Putamen (tissue), 1 donor: ENCODE measurements around the gene SLC25A13.

Source experiments
- DNase-seq: peaks from one replicate; pipeline ENCODE4 v3.0.0-alpha.2; 2016; ENCODE audit warnings: low spot score

The SLC25A13 gene

DNA sequence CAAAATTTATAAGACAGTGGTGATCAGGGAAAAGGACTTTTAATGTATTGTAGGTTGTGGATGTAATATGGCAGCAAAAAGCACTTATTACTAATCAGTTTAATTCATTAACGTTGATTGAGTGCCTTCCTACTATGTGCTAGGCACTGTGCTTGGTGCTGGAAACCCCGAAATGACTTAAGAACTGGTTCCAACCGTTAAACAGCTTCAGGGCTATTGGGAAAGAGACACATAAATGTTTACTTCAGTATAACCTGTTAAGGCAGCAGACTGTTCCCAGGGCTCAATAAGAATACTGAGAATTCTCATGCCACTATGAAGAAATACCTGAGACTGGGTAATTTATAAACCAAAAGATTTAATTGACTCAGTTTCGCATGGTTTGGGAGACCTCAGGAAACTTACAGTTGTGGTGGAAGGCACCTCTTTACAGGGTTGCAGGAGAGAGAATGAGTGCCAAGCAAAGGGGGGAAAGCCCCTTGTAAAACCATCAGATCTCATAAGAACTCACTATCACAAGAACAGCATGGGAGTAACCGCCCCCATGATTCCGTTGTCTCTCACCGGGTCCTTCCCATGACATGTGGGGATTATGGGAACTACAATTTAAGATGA is 1.1 kb upstream of the SLC25A13 start:
- no peak for DNase-seq

- no peak for DNase-seq
These were observed 436 bp upstream of the SLC25A13 start for GRCh38 chr7:96322373-96322695.

DNA sequence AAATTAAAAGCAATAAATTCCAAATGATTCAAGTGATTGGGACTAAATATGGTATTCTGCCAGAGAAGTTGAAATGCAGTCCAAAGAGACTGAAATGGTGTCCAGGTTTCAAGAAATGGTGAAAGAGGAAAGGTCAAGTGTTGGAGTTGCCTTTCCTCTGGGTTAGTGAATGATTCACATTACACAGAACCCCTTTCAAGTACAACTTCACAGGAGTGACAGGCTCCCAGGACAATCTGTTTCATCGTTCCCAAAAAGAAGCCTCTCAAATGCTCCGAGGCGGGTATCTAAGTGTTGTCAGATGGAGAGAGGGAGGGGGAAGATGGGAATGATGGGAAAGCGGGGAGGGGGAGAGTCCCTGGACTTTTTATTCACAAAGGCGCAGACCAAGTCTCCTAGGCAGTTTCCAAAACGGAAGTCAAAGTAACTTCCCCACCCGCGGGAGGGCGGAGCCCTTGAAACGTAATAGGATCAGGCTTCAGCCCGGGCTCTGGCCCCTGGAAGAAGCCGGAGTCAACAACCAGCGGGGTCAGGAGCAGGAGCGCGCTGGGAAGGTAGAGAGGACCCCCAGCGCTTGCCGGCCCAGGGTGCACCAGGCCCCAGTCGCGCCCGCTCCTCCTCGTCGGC is 754 bp downstream of the SLC25A13 start:
- peak; percentile 91 for DNase-seq

- DNase-seq = no peak
These were observed 1.5 kb downstream of the SLC25A13 start for GRCh38 chr7:96320442-96320841.

- no peak for DNase-seq
These were observed 2.5 kb downstream of the SLC25A13 start for GRCh38 chr7:96319439-96319838.

GRCh38 chr7:96316949-96317348 is 4.9 kb downstream of the SLC25A13 start:
- no peak for DNase-seq

- no peak for DNase-seq
These were observed 6.8 kb downstream of the SLC25A13 start for GRCh38 chr7:96315125-96315512.

- DNase-seq = no peak
These were observed 7.3 kb downstream of the SLC25A13 start for GRCh38 chr7:96314402-96315124.

GRCh38 chr7:96313940-96314339 is 8.0 kb downstream of the SLC25A13 start:
- no peak for DNase-seq

DNA sequence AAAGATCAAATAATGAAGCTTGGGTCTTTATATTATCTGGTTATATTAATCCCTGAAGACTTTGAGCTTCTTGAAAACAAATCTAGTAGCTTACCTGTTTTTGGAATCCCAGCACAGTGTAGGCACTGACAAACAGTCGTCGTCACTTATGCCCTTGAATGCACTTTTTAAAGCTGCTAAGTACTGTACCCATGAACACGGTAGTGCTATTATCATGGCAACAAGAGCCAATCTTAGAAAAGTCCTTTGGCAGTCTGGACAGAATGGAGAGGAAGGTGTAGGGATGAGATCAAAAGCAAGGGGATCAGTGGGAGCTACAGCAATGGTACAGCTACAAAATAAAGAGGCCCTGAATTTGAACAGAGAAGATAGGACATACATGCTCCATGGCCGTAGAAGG is 9.4 kb downstream of the SLC25A13 start:
- DNase-seq = no peak

GRCh38 chr7:96311967-96312366 is 9.9 kb downstream of the SLC25A13 start:
- peak; percentile 72 for DNase-seq

DNA sequence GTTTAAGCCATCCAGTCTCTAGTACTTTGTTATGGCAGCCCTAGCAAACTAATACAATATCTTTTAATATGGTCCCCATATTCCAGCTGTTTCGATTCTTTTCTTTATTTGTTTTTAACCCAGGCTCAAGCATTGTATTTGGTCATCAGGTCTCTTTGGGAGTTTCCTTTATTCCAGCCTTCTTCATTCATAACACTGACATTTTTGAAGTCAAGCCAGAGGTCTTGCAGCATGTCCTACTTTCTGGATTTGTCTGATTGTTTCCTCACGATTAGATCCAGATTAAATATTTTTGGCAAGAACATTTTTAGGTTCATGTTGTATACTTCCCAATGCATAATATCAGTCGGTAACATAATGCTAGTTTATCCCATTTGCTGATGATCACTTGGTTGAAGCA is 11.8 kb downstream of the SLC25A13 start:
- DNase-seq = no peak

- no peak for DNase-seq
These were observed 13.0 kb downstream of the SLC25A13 start for GRCh38 chr7:96308950-96309263.

- no peak for DNase-seq
These were observed 13.5 kb downstream of the SLC25A13 start for GRCh38 chr7:96308253-96308949.

DNA sequence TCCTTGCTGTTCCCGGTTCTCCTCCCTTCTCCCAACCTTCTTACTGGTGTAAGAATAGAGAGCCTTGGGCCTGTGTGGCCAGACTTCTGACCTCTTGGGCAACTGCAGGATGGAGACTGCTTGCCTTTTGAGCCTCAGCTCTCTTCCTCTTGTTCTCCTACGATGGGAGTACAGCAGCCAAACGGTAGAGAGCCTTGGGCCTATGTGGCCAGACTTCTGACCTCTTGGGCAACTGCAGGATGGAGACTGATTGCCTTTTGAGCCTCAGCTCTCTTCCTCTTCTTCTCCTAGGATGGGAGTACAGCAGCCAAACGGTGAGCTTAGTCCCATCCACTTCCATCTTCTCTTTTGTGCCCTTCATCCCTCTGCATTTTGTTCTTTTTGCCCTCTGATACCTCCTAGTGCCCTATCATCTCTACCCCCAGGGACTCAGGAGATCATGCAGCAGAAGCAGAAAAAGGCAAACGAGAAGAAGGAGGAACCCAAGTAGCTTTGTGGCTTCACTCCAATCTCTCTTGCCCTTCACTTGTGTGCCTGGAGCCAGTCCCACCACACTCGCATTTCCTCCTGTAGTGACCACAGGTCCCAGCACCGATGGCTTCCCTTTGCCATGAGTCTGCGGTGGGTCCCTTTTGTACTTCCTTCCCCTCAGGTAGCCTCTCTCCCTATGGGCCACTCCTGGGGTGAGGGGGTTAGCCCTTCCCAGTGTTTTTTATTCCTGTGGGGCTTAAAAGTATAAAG is 15.3 kb downstream of the SLC25A13 start:
- no peak for DNase-seq

GRCh38 chr7:96305915-96306314 is 16.0 kb downstream of the SLC25A13 start:
- no peak for DNase-seq

GRCh38 chr7:96304573-96304972 is 17.3 kb downstream of the SLC25A13 start:
- DNase-seq = no peak

GRCh38 chr7:96303686-96304443 is 18.0 kb downstream of the SLC25A13 start:
- no peak for DNase-seq

DNA sequence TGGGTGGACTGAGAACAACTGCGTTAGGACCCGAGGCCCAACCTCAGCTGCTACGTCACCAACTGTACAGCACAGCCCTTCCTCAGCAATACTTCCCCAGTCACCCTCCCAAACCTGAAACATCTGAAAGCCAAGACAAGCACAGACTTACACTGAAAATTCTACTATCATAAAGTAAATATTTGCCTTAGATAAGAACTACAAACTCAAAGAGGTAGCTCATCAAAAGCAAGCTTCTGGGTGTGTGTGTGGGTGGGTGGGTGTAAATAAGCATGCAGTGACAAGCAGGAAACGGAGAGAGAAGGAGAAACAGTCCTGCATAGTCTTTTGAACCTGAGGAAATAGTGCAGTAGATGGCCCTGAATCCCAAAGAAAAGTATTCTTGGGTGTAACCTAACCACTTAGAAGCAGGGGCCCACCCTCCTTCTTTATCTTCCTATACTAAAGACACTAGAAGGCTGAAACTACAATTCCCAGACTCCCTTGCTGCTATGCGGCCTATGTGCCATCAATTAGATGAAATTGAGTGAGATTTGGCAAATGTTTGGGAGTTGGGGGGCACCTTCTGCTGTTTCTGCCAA is 18.7 kb downstream of the SLC25A13 start:
- no peak for DNase-seq

DNA sequence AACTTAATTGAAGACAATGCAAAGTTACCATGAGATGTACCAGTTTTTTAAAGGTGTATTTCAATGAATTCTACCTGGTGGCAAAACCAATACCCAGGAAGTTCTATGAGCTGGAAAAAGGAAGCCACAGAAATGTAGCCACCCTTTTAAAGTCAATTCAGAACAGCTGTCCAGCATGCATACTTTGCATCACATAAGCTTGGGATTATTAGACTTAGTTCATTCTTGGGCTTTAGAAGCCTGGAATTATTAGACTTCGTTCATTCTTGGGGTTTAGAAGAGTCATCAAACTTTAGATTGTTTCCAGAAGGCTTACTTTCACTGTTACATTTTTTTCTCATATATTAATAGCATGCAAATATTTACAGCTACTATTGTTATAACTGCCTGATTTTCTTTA is 20.9 kb downstream of the SLC25A13 start:
- no peak for DNase-seq

GRCh38 chr7:96300502-96300901 is 21.4 kb downstream of the SLC25A13 start:
- DNase-seq = no peak
